GM12878 (cell line): ENCODE results near the gene TCEAL4. TPM values are rescaled to one million over a fixed set of nuclear protein-coding genes. Genes with fewer than 3 reads are reported as not detected.

Source experiments
- CBX3 ChIP-seq: fragments of 200-600 bp; sonication (generic); IDR thresholded peaks from 2 replicates; pipeline ENCODE4 v1.6.1; 2016; ENCODE audit warnings: low read depth, borderline replicate concordance
- EGR1 ChIP-seq, 2 experiments: IDR thresholded peaks; 1 replicate in 1 of 2; 2 replicates in 1 of 2; pipeline ENCODE4 v1.6.1; 2011 to 2012; ENCODE audit warnings: low read depth in 2 of 2, low read length in 2 of 2, borderline replicate concordance in 1 of 2, mild to moderate bottlenecking in 1 of 2, moderate library complexity in 1 of 2
- NFYA ChIP-seq: IDR thresholded peaks from 2 replicates; pipeline ENCODE4 v1.6.1; 2011; ENCODE audit warnings: low read depth, mild to moderate bottlenecking, low read length, improper control_type of control experiment, borderline replicate concordance
- STAT1 ChIP-seq: fragments of 450-650 bp; conservative IDR thresholded peaks from 2 replicates; pipeline ENCODE4 v1.6.1; 2014; ENCODE audit warnings: antibody characterized with exemption, mild to moderate bottlenecking
- ZBED1 ChIP-seq: IDR thresholded peaks from 2 replicates; pipeline ENCODE4 v1.6.1; 2016; ENCODE audit warnings: borderline replicate concordance
- polyA plus RNA-seq, 11 experiments: library from polyadenylated mRNA; depleted of rRNA in 4 of 11; unstranded in 6 of 11; stranded (reverse) in 5 of 11; fragments of >200 nt; fragmentation: Nextera tagmentation in 4 of 11; fragmentation: Illumina TruSeq in 1 of 11; extraction: Ambion mirVana in 4 of 11; extraction: Trizol in 1 of 11; gene quantifications; 1 replicate in 1 of 11; 2 replicates in 10 of 11; pipeline versions ENCODE4 v1.2.1 to v1.2.3, GENCODE V29; 2011 to 2016; ENCODE audit warnings: inconsistent platforms in 2 of 11, missing spikeins in 2 of 11, low read depth in 1 of 11
- total RNA-seq, 4 experiments: library from RNA; depleted of rRNA in 3 of 4; stranded (reverse); fragments of >200 nt in 3 of 4; fragmentation: Illumina TruSeq in 1 of 4; extraction: Trizol in 1 of 4; gene quantifications; 2 replicates each; pipeline versions ENCODE4 v1.2.1 to v1.2.3, GENCODE V29; 2013 to 2021
- TF ChIP-seq, protein P1 (sequence below): fragments of 150-350 bp; IDR thresholded peaks from 2 replicates; pipeline ENCODE4 v1.6.1; 2016; ENCODE audit warnings: low read depth, low read length
- TF ChIP-seq, protein P2 (sequence below): fragments of 450-650 bp; IDR thresholded peaks from 2 replicates; pipeline ENCODE4 v1.6.1; 2017; ENCODE audit warnings: mild to moderate bottlenecking, low read depth, inconsistent platforms; ENCODE audit not compliant: poor library complexity, severe bottlenecking
- TF ChIP-seq, protein P3 (sequence below): fragments of 450-650 bp; IDR thresholded peaks from 2 replicates; pipeline ENCODE4 v1.6.1; 2017; ENCODE audit warnings: low read depth, mild to moderate bottlenecking, moderate library complexity

Gene TCEAL4
- total and polyA plus RNA-seq, 10 of the 15 experiments (the other 5 are each of a cell fraction or from before 2014, with no cell fraction given): 9.6 to 63.8 (median 32.1) TPM

DNA sequence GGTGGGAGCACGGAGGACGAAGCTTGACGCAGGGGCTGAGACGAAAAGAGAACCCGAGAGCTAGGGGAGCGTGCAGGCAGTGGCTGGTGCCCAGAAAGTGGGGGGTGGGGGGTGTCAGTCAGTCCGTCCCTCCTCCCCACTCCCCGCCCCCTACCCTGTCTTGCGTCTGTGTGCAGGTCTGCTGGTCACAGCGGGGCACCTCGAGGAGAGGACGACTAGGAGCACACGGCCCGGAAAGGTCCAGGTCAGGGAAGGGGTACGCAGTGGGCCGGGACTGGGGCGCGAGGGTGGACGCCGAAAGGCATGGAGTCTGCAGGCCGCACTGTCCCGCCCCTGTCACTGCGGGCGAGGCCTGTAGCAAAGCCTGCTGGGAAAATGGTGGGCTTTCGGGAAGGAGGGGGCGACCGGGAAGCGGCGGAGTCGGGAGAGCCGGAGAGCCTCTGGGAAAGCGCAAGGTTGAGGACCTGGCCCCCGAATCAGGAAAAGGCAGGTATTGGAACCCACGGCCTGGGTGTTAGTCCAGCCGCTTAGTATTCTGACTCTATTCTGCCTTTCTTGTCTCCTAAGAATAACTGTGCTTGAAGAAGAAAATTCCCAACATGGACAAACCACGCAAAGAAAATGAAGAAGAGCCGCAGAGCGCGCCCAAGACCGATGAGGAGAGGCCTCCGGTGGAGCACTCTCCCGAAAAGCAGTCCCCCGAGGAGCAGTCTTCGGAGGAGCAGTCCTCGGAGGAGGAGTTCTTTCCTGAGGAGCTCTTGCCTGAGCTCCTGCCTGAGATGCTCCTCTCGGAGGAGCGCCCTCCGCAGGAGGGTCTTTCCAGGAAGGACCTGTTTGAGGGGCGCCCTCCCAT, 44.2 kb downstream of the TCEAL4 start (continued):
- TF ChIP-seq CBX3 (no peak), STAT1 (no peak), NFYA (no peak), EGR1 (IDR thresholded peaks at IDR 0.05; ENCODE audit: borderline replicate concordance in 1 of 2, low read depth in 2 of 2, low read length in 2 of 2) (no peak), ZBED1 (no peak)
- TF ChIP-seq, protein P1, sequence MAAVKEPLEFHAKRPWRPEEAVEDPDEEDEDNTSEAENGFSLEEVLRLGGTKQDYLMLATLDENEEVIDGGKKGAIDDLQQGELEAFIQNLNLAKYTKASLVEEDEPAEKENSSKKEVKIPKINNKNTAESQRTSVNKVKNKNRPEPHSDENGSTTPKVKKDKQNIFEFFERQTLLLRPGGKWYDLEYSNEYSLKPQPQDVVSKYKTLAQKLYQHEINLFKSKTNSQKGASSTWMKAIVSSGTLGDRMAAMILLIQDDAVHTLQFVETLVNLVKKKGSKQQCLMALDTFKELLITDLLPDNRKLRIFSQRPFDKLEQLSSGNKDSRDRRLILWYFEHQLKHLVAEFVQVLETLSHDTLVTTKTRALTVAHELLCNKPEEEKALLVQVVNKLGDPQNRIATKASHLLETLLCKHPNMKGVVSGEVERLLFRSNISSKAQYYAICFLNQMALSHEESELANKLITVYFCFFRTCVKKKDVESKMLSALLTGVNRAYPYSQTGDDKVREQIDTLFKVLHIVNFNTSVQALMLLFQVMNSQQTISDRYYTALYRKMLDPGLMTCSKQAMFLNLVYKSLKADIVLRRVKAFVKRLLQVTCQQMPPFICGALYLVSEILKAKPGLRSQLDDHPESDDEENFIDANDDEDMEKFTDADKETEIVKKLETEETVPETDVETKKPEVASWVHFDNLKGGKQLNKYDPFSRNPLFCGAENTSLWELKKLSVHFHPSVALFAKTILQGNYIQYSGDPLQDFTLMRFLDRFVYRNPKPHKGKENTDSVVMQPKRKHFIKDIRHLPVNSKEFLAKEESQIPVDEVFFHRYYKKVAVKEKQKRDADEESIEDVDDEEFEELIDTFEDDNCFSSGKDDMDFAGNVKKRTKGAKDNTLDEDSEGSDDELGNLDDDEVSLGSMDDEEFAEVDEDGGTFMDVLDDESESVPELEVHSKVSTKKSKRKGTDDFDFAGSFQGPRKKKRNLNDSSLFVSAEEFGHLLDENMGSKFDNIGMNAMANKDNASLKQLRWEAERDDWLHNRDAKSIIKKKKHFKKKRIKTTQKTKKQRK: no peak
- TF ChIP-seq, protein P2, sequence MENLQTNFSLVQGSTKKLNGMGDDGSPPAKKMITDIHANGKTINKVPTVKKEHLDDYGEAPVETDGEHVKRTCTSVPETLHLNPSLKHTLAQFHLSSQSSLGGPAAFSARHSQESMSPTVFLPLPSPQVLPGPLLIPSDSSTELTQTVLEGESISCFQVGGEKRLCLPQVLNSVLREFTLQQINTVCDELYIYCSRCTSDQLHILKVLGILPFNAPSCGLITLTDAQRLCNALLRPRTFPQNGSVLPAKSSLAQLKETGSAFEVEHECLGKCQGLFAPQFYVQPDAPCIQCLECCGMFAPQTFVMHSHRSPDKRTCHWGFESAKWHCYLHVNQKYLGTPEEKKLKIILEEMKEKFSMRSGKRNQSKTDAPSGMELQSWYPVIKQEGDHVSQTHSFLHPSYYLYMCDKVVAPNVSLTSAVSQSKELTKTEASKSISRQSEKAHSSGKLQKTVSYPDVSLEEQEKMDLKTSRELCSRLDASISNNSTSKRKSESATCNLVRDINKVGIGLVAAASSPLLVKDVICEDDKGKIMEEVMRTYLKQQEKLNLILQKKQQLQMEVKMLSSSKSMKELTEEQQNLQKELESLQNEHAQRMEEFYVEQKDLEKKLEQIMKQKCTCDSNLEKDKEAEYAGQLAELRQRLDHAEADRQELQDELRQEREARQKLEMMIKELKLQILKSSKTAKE: no peak
- TF ChIP-seq, protein P3, sequence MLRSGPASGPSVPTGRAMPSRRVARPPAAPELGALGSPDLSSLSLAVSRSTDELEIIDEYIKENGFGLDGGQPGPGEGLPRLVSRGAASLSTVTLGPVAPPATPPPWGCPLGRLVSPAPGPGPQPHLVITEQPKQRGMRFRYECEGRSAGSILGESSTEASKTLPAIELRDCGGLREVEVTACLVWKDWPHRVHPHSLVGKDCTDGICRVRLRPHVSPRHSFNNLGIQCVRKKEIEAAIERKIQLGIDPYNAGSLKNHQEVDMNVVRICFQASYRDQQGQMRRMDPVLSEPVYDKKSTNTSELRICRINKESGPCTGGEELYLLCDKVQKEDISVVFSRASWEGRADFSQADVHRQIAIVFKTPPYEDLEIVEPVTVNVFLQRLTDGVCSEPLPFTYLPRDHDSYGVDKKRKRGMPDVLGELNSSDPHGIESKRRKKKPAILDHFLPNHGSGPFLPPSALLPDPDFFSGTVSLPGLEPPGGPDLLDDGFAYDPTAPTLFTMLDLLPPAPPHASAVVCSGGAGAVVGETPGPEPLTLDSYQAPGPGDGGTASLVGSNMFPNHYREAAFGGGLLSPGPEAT: 0 out of 2 replicates have a peak, but pooled peaks have one; percentile 20
